ENCODE results near the gene SSR1.
"Not testable (repeated sequence)": the region's sequence is repeated elsewhere in the genome, so short reads cannot be mapped to it uniquely, and the experiment has no call there.

SSR1 gene

DNA sequence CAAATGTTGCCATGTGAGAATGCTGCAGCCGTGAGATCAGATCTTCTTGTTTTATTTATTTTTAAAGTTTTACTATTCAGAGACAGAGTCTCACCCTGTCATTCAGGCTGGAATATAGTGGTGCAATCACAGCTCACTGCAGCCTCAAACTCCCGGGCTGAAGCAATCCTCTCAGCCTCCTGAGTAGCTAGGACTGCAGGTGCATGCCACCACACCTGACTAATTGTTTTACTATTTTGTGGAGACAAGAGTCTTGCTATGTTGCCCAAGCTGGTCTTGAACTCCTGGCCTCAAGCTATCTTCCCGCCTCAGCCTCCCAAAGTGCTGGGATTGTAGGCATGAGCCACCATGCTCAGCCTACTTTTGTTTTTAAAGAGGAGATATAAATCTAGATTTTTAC, 22.5 kb upstream of the SSR1 start:
- Histone ChIP-seq H3K4me1 (ENCODE audit: insufficient read depth, low read length) (no peaks in the 10 kb centered on the region), H3K4me3 (ENCODE audit: low read depth in 1 of 2, low read length in 2 of 2) (no peak overlapping the region), H3K9ac (ENCODE audit: low read length) (no peak overlapping the region), H3K9me3 (ENCODE audit: low read length) (no peaks in the 10 kb centered on the region), H3K27ac (ENCODE audit: low read depth, low read length) (no peak overlapping the region), H3K36me3 (ENCODE audit: insufficient read depth, low read length) (no peaks in the 10 kb centered on the region), H3K27me3 (ENCODE audit: control insufficient read depth in 1 of 2, insufficient read depth in 2 of 2, low read length in 2 of 2) (no peaks in the 10 kb centered on the region)

DNA sequence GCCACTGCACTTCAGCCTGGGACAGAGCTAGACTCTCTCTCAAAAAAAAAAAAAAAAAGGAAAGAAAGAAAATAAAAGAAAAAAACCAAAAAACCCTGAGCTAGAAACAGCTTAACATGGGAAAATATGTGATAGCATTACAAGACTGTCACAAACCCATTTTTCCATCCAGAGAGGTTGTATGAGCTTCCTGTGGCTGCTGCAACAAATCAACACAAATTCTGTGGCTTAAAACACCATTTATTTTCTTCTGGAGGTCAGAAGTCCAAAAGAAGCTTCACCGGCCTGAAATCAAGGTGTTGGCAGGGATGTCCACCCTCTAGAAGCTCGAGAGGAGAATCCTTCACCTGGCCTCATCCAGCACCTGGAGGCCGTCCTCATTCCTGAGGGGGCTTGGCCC, 21.7 kb upstream of the SSR1 start:
- H3K4me3 ChIP-seq (ENCODE audit: low read depth in 1 of 2, low read length in 2 of 2), result no peak overlapping the region
- H3K27ac ChIP-seq (ENCODE audit: low read depth, low read length), result no peak overlapping the region
- H3K27me3 ChIP-seq (ENCODE audit: control insufficient read depth in 1 of 2, insufficient read depth in 2 of 2, low read length in 2 of 2), result no peaks in the 10 kb centered on the region
- H3K9me3 ChIP-seq (ENCODE audit: low read length), result no peaks in the 10 kb centered on the region
- H3K4me1 ChIP-seq (ENCODE audit: insufficient read depth, low read length), result no peaks in the 10 kb centered on the region
- no peaks in the 10 kb centered on the region for H3K36me3 ChIP-seq (ENCODE audit: insufficient read depth, low read length)
- no peak overlapping the region for H3K9ac ChIP-seq (ENCODE audit: low read length)

DNA sequence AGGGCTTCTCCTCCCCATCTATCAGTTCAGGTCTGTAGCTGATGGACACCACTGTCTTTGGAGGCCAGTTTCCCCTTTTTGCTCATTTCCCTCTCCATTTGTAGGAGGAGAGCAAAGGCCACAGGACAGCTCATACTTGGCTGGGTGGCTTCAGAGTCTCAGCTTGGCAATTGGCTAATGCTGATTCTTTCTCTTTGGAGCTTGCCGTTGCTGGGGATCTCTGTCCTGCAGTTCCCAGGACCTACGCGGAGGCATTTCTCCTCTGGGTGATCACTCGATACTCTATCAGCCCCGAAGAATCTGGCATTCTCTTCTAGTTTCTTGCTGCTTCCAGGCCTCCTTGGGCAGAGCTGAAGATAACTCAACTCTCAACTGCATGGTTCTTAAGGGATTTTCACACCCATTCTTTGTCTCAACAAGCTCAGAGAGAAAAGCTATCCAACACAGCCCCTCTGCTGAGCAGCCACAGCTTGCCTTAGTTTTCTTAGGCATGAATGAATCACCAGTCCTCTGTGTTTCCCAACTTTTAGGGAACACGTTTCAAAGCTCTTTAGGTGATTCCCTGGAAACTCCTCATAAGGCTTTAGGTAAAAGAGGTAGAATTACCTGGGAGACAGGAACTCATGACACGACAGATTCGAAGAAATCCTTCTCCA, 19.2 kb upstream of the SSR1 start:
- H3K27ac ChIP-seq (ENCODE audit: low read depth, low read length), result no peak overlapping the region
- H3K4me1 ChIP-seq (ENCODE audit: insufficient read depth, low read length), result no peaks in the 10 kb centered on the region
- no peaks in the 10 kb centered on the region for H3K36me3 ChIP-seq (ENCODE audit: insufficient read depth, low read length)

DNA sequence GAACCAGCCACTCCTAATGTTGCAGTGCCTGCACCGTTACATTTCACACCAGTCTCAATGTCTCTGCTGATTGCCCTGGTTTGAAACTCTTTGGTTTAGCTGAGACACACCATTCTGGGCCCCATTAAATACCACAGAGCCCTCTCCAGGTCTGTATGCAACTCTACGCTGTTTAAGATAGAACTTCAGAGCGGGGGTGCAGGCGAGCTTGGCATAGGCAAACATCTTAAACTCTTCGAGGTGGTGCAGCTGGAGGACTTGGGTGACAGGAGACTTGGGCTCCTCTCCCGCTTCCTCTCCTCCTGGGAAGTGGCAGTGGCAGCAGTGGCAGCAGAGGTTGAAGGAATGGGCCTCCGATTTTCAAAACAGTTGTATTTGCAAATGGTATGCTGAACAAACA, 18.5 kb upstream of the SSR1 start:
- Histone ChIP-seq H3K4me3 (ENCODE audit: low read depth in 1 of 2, low read length in 2 of 2) (no peak overlapping the region), H3K9ac (ENCODE audit: low read length) (no peak overlapping the region), H3K4me1 (ENCODE audit: insufficient read depth, low read length) (no peaks in the 10 kb centered on the region), H3K9me3 (ENCODE audit: low read length) (no peaks in the 10 kb centered on the region), H3K36me3 (ENCODE audit: insufficient read depth, low read length) (no peaks in the 10 kb centered on the region), H3K27ac (ENCODE audit: low read depth, low read length) (no peak overlapping the region), H3K27me3 (ENCODE audit: control insufficient read depth in 1 of 2, insufficient read depth in 2 of 2, low read length in 2 of 2) (no peaks in the 10 kb centered on the region)

More for the DNA sequence above, 19.2 kb upstream of the SSR1 start:
- H3K27me3 ChIP-seq (ENCODE audit: control insufficient read depth in 1 of 2, insufficient read depth in 2 of 2, low read length in 2 of 2), result no peaks in the 10 kb centered on the region
- no peaks in the 10 kb centered on the region for H3K9me3 ChIP-seq (ENCODE audit: low read length)
- H3K4me3 ChIP-seq (ENCODE audit: low read depth in 1 of 2, low read length in 2 of 2), result no peak overlapping the region
- H3K9ac ChIP-seq (ENCODE audit: low read length), result no peak overlapping the region

DNA sequence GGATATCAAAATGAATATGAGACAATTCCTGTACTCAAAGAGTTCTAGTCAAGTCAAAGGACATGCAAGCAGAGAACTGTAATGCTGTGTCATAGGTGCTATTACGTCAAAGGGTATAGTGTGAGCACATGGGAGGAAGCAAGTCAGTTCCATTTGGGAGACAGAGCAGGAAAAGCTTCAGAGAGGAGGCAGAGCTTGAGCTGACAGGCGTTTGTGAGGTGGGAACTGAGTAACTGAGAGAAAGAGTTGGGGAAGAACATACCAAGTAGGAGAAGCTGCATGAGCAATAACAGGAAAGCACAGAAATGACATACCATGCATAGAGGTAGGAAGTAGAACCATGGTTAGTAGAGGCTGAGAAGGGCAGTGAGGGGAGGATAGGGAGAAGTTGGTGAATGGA, 15.2 kb upstream of the SSR1 start:
- Histone ChIP-seq H3K4me3 (ENCODE audit: low read depth in 1 of 2, low read length in 2 of 2) (no peak overlapping the region), H3K36me3 (ENCODE audit: insufficient read depth, low read length) (no peaks in the 10 kb centered on the region), H3K9me3 (ENCODE audit: low read length) (no peaks in the 10 kb centered on the region), H3K9ac (ENCODE audit: low read length) (no peak overlapping the region), H3K27me3 (ENCODE audit: control insufficient read depth in 1 of 2, insufficient read depth in 2 of 2, low read length in 2 of 2) (no peaks in the 10 kb centered on the region), H3K4me1 (ENCODE audit: insufficient read depth, low read length) (no peaks in the 10 kb centered on the region), H3K27ac (ENCODE audit: low read depth, low read length) (no peak overlapping the region)

DNA sequence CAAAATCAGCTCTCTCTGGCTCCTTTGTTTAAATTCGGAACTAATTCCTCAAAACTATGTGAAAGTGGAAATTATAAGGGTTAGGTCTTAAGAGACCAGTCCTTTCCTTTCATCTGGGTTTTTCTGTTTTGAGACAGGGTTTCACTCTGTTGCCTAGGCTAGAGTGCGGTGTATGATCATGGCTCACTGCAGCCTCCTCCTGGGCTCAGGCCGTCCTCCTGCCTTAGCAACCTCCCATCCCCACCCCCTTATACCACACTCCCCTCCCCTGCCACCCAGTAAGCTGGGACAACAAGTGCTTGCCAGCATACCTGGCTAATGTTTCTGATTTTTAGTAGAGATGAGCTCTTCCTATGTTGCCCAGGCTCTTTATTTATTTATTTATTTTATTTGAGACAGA, 12.8 kb upstream of the SSR1 start:
- H3K4me3 ChIP-seq (ENCODE audit: low read depth in 1 of 2, low read length in 2 of 2), result no peak overlapping the region
- H3K9ac ChIP-seq (ENCODE audit: low read length), result no peak overlapping the region
- no peak overlapping the region for H3K27ac ChIP-seq (ENCODE audit: low read depth, low read length)
- no peaks in the 10 kb centered on the region for H3K27me3 ChIP-seq (ENCODE audit: control insufficient read depth in 1 of 2, insufficient read depth in 2 of 2, low read length in 2 of 2)
- no peaks in the 10 kb centered on the region for H3K9me3 ChIP-seq (ENCODE audit: low read length)
- H3K36me3 ChIP-seq (ENCODE audit: insufficient read depth, low read length), result no peaks in the 10 kb centered on the region
- H3K4me1 ChIP-seq (ENCODE audit: insufficient read depth, low read length), result no peaks in the 10 kb centered on the region

DNA sequence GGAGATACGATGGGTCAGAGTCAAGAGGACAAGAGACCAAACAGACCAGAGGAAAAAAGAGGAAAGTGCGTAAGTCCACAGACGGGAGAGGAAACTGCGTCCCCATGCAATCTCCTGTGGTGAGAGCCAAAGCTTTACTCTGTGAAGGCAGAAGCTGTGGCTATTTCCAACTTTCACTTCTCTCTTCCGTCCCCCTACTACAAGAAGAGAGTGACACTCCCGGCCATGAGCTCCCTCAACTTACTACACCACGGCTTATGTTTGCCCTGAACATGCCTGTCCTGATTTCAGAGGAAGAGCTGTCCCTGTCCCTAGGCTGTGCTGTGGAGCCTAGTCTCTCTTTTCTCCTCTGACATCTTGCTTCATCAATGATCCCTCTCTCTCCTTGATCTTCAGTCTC, 11.5 kb upstream of the SSR1 start:
- H3K9me3 ChIP-seq (ENCODE audit: low read length), result no peaks in the 10 kb centered on the region
- no peaks in the 10 kb centered on the region for H3K4me1 ChIP-seq (ENCODE audit: insufficient read depth, low read length)
- H3K27ac ChIP-seq (ENCODE audit: low read depth, low read length), result no peak overlapping the region
- no peaks in the 10 kb centered on the region for H3K36me3 ChIP-seq (ENCODE audit: insufficient read depth, low read length)
- no peak overlapping the region for H3K9ac ChIP-seq (ENCODE audit: low read length)
- H3K27me3 ChIP-seq (ENCODE audit: control insufficient read depth in 1 of 2, insufficient read depth in 2 of 2, low read length in 2 of 2), result no peaks in the 10 kb centered on the region
- H3K4me3 ChIP-seq (ENCODE audit: low read depth in 1 of 2, low read length in 2 of 2), result no peak overlapping the region

DNA sequence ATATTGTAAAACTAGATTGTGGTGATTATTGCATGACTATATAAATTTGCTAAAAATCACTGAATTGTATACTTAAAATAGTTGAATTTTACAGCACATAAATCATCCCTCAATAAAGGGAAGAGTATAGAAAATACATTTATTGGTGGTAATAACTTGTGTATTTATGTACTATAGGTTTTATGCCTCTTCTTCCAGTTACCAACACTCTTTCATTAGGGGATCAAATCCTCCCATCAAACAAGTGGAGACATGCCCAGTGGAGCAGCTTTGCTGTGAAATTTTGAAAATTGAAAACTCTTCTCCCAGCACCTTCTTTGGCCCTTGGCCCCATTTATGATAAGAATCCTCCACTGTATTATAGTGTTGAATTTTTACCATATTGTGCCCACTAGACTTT, 10.1 kb upstream of the SSR1 start:
- Histone ChIP-seq H3K36me3 (ENCODE audit: insufficient read depth, low read length) (no peaks in the 10 kb centered on the region), H3K4me3 (ENCODE audit: low read depth in 1 of 2, low read length in 2 of 2) (no peak overlapping the region), H3K9ac (ENCODE audit: low read length) (no peak overlapping the region)

DNA sequence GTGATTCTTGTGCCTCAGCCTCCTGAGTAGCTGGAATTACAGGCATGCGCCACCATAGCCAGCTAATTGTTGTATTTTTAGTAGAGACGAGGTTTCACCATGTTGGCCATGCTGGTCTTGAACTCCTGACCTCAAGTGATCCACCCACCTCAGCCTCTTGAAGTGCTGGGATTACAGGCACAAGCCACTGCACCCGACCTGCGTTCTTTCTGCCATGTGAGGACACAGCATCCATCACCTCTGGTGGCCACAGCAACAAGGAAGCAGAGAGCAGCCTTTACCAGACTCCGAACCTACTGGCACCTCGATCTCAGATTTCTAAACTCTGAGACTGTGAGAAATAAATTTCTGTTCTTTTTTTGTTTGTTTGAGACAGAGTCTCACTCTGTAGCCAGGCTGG, 8.9 kb upstream of the SSR1 start:
- not testable (repeated sequence) for H3K27ac ChIP-seq (ENCODE audit: low read depth, low read length); H3K27me3 ChIP-seq (ENCODE audit: control insufficient read depth in 1 of 2, insufficient read depth in 2 of 2, low read length in 2 of 2); H3K4me3 ChIP-seq (ENCODE audit: low read depth in 1 of 2, low read length in 2 of 2); H3K9me3 ChIP-seq (ENCODE audit: low read length); H3K4me1 ChIP-seq (ENCODE audit: insufficient read depth, low read length); H3K9ac ChIP-seq (ENCODE audit: low read length); H3K36me3 ChIP-seq (ENCODE audit: insufficient read depth, low read length)

More for the DNA sequence above, 10.1 kb upstream of the SSR1 start:
- H3K4me1 ChIP-seq (ENCODE audit: insufficient read depth, low read length), result no peaks in the 10 kb centered on the region
- H3K27ac ChIP-seq (ENCODE audit: low read depth, low read length), result no peak overlapping the region
- no peaks in the 10 kb centered on the region for H3K27me3 ChIP-seq (ENCODE audit: control insufficient read depth in 1 of 2, insufficient read depth in 2 of 2, low read length in 2 of 2)
- H3K9me3 ChIP-seq (ENCODE audit: low read length), result no peaks in the 10 kb centered on the region

DNA sequence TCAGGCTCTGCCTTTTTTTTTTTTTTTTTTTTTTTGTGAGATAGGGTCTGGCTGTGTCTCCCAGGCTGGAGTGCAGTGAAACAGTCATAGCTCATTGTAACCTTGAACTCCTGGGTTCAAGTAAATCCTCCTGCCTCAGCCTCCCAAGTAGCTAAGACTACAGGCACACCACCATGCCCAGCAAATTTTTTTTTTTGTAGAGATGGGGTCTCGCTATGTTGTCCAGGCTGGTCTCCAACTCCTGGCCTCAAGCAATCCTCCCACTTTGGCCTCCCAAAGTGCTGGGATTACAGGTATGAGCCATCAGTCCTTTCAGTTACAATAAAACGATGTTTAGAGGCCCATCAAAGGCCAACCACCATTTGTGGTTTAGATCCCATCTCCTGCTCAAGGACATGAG, 6.4 kb upstream of the SSR1 start:
- H3K9ac ChIP-seq (ENCODE audit: low read length); H3K4me3 ChIP-seq (ENCODE audit: low read depth in 1 of 2, low read length in 2 of 2); H3K9me3 ChIP-seq (ENCODE audit: low read length); H3K36me3 ChIP-seq (ENCODE audit: insufficient read depth, low read length); H3K27me3 ChIP-seq (ENCODE audit: control insufficient read depth in 1 of 2, insufficient read depth in 2 of 2, low read length in 2 of 2); H3K27ac ChIP-seq (ENCODE audit: low read depth, low read length); H3K4me1 ChIP-seq (ENCODE audit: insufficient read depth, low read length): not testable (repeated sequence)

DNA sequence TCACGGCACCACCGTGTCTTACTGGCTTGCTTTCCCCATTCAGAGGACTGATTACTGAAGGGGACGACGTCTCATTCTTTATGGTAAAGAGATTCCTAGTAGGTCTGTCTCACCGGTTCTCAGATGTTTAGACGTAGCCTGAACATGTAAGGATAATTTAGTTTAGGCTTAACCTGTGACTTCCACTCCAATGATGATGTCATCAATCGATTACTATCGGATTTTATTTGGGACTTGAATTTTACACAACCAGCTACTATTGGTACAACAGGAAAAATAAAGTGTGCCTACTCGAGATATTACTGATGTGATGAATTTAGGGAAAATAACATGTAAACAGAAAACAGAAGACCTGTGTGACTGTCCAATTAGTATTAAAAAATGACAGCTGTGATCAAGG, 4.5 kb upstream of the SSR1 start:
- no peaks in the 10 kb centered on the region for H3K36me3 ChIP-seq (ENCODE audit: insufficient read depth, low read length)
- H3K4me3 ChIP-seq (ENCODE audit: low read depth in 1 of 2, low read length in 2 of 2), result no peak overlapping the region
- H3K9me3 ChIP-seq (ENCODE audit: low read length), result no peaks in the 10 kb centered on the region
- H3K4me1 ChIP-seq (ENCODE audit: insufficient read depth, low read length), result no peaks in the 10 kb centered on the region
- H3K9ac ChIP-seq (ENCODE audit: low read length), result no peak overlapping the region
- H3K27me3 ChIP-seq (ENCODE audit: control insufficient read depth in 1 of 2, insufficient read depth in 2 of 2, low read length in 2 of 2), result no peaks in the 10 kb centered on the region
- no peak overlapping the region for H3K27ac ChIP-seq (ENCODE audit: low read depth, low read length)

DNA sequence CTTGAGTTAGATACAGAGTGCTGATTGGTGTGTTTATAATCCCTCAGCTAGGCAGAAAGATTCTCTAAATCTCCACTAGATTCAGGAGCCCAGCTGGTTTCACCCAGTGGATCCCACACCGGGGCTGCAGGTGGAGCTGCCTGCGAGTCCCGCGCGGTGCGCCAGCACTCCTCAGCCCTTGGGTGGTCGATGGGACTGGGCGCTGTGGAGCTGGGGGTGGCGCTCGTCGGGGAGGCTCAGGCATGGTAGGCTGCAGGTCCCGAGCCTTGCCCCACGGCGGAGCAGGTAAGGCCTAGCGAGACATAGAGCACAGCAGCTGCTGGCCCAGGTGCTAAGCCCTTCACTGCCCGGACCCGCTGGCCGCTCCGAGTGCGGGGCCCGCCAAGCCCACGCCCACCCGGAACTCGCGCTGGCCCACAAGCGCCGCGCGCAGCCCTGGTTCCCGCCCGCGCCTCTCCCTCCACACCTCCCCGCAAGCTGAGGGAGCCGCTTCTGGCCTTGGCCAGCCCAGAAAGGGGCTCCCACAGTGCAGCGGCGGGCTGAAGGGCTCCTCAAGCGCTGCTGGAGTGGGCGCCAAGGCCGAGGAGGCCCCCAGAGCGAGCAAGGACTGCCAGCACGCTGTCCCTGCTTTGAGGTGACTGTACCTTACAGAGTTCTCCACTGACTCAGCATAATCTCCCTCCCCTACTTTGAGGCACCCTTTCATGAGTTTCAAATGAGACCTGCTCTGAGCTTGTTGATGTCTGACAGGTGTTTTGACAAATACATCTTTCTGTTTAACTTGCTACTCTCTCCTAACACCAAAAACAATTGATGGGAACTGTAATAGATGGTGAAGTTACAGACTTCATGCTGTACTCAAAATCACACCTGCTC, 3.9 kb upstream of the SSR1 start:
- Histone ChIP-seq H3K9me3 (ENCODE audit: low read length) (no peaks in the 10 kb centered on the region), H3K4me1 (ENCODE audit: insufficient read depth, low read length) (peaks cover 4% of the 10 kb centered on the region), H3K27ac (ENCODE audit: low read depth, low read length) (no peak overlapping the region), H3K36me3 (ENCODE audit: insufficient read depth, low read length) (no peaks in the 10 kb centered on the region), H3K27me3 (ENCODE audit: control insufficient read depth in 1 of 2, insufficient read depth in 2 of 2, low read length in 2 of 2) (no peaks in the 10 kb centered on the region), H3K9ac (ENCODE audit: low read length) (no peak overlapping the region), H3K4me3 (ENCODE audit: low read depth in 1 of 2, low read length in 2 of 2) (no peak overlapping the region)
